GM12873 (cell line): ENCODE data around the gene VEGFA.

Source experiments
- CTCF ChIP-seq: IDR thresholded peaks from 2 replicates; pipeline ENCODE4 v1.5.1; 2012; ENCODE audit warnings: low read depth, mild to moderate bottlenecking, moderate library complexity, low read length, control low read depth; ENCODE audit not compliant: insufficient read depth; ENCODE audit errors: missing control alignments

VEGFA gene

GRCh38 chr6:43766964-43767461 lies 3.0 kb upstream of the VEGFA start:
- no peak for TF ChIP-seq CTCF

- TF ChIP-seq CTCF = no peak
These were observed 2.2 kb upstream of the VEGFA start for GRCh38 chr6:43767553-43768505.

- TF ChIP-seq CTCF = no peak
These were observed 1.5 kb upstream of the VEGFA start for GRCh38 chr6:43768506-43768860.

DNA sequence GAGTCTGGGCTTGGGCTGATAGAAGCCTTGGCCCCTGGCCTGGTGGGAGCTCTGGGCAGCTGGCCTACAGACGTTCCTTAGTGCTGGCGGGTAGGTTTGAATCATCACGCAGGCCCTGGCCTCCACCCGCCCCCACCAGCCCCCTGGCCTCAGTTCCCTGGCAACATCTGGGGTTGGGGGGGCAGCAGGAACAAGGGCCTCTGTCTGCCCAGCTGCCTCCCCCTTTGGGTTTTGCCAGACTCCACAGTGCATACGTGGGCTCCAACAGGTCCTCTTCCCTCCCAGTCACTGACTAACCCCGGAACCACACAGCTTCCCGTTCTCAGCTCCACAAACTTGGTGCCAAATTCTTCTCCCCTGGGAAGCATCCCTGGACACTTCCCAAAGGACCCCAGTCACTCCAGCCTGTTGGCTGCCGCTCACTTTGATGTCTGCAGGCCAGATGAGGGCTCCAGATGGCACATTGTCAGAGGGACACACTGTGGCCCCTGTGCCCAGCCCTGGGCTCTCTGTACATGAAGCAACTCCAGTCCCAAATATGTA lies 957 bp upstream of the VEGFA start:
- no peak for TF ChIP-seq CTCF

DNA sequence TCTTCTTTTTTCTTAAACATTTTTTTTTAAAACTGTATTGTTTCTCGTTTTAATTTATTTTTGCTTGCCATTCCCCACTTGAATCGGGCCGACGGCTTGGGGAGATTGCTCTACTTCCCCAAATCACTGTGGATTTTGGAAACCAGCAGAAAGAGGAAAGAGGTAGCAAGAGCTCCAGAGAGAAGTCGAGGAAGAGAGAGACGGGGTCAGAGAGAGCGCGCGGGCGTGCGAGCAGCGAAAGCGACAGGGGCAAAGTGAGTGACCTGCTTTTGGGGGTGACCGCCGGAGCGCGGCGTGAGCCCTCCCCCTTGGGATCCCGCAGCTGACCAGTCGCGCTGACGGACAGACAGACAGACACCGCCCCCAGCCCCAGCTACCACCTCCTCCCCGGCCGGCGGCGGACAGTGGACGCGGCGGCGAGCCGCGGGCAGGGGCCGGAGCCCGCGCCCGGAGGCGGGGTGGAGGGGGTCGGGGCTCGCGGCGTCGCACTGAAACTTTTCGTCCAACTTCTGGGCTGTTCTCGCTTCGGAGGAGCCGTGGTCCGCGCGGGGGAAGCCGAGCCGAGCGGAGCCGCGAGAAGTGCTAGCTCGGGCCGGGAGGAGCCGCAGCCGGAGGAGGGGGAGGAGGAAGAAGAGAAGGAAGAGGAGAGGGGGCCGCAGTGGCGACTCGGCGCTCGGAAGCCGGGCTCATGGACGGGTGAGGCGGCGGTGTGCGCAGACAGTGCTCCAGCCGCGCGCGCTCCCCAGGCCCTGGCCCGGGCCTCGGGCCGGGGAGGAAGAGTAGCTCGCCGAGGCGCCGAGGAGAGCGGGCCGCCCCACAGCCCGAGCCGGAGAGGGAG lies 580 bp downstream of the VEGFA start:
- no peak for TF ChIP-seq CTCF

DNA sequence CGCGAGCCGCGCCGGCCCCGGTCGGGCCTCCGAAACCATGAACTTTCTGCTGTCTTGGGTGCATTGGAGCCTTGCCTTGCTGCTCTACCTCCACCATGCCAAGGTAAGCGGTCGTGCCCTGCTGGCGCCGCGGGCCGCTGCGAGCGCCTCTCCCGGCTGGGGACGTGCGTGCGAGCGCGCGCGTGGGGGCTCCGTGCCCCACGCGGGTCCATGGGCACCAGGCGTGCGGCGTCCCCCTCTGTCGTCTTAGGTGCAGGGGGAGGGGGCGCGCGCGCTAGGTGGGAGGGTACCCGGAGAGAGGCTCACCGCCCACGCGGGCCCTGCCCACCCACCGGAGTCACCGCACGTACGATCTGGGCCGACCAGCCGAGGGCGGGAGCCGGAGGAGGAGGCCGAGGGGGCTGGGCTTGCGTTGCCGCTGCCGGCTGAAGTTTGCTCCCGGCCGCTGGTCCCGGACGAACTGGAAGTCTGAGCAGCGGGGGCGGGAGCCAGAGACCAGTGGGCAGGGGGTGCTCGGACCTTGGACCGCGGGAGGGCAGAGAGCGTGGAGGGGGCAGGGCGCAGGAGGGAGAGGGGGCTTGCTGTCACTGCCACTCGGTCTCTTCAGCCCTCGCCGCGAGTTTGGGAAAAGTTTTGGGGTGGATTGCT lies 1.3 kb downstream of the VEGFA start:
- TF ChIP-seq CTCF = no peak
